NCI-H1105 treated with DMSO at 0.1 percent for 48 hours (cell line): Measurements from ENCODE around the gene BAIAP2L2.
"Not testable (repeated sequence)": the region's sequence is repeated elsewhere in the genome, so short reads cannot be mapped to it uniquely, and the experiment has no call there.

Source experiments
- DNase-seq: peaks from one replicate; lab custom pipeline; 2025; lab: John Stamatoyannopoulos, UW

Gene BAIAP2L2

DNA sequence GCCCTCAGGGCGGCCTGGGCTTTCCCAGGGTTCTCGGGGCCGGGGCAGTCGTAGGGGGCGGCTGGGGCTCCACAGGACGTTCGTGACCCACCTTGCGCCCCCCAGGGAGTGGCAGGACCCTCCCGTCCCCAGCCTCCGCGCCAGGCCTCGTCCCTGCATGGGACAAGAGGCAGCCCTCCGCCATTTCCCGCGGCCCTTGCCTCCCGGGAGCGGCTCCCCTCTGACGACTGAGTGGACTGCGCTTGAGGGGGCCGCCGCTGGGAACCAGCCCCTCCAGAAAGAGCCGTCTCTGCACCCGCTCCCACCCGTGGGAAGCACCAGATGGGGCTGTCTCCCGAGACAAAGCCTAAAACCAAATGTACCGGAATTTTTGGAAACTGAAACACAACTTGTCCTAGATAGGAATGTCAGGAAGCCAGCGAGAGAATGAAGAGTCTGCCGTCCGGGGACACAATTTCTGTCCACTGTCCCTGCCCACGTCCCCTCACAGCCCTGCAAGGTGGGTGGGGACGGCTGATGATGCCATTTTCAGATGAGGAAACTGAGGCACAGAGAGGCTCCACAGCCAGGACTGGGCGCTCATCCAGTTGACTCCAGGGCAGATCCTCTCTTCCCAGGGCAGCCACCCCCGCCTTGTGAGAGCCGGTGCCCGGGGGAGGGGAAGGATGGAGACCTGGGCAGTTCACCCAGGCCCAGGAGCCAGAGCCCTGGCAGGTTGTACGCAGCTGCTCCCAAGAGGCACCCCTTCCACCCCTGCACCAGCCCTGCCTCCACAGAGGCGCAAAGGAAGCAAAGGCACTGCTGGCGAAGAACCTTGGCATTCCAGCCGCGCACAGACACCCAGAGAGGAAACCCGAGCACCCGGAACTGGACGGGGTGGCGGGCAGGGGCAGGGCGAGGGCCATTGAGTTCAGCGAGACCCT, 71.3 kb downstream of the BAIAP2L2 start:
- no peak for DNase-seq

DNA sequence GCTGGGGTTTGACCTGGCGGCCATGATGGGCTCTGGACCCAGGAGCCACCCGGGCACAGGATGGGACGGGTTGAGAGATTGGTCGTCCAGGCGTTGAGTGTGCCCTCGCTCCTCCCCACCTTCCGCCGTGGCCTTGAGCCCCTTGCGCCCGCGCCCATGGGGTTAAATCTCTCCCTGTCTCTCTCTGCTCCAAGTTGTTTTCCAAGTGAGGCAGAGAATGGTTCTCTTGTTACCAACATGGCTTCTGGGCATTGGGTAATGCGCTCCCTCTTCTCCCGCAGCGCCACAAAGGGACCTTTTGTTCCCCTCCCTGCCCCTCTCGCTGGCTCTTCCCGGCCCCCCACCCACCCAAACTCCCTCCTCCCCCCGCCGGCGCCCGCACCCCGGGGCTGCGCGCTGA, 72.1 kb downstream of the BAIAP2L2 start:
- DNase-seq: no peak

DNA sequence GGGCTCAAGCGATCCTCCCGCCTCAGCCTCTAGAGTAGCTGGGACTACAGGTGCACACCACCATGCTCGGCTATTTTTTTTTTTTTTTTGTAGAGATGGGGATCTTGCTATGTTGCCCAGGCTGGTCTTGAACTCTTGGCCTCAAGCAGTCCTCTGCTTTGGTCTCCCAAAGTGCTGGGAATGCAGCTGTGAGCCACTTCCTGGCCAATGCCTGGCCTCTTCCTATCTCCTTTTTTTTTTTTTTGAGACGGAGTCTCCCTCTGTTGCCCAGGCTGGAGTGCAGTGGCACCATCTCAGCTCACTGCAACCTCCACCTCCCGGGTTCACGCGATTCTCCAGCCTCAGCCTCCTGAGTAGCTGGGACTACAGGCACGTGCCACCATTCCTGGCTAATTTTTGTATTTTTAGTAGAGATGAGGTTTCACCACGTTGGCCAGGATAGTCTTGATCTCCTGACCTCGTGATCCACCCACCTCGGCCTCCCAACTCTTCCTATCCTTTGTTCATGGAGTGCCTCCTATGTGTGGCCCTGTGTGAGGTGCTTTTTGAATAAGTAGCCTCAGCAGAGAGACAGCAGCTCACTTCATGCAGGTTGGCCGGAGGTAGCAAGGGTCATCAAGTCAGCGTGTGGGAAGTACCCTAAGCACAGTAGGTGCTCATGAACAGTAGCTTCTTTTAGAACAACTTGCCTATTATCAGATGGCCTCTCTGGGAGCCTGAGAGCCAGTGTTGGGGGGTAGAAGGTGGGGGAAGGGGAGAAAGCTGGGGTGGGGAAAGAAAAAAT, 72.9 kb downstream of the BAIAP2L2 start:
- DNase-seq: not testable (repeated sequence)

DNA sequence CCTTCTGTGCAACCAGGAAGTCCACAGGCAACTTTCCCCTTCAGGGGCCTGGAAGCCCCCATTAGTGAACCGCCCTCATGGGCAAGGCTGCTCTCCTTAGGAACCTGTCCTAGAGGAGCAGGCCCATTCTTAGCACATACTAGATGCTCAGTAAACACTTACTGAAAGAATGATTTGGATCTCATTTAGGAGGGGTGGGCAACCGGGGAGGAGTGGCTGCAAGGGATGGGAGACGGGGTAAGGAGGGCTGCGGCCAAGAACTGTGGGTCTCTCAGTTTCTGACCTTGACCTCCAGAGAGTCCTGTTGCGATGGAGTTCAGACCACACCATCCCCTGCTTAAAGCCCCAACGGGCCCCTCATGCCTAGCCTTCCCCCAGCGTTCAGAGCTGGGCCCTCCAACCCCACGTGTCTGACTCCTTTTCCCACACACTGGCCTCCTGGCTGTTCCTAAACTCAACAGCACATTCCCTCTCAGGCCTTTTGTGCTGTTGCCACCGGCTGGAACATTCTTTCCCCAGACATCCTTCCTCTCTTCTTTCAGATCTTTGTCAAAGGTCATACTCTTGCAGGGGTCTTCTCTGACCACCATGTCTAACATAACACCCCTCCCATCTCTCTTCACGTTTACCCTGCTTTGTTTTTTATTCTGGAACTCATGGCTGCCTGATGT, 74.0 kb downstream of the BAIAP2L2 start:
- no peak for DNase-seq

DNA sequence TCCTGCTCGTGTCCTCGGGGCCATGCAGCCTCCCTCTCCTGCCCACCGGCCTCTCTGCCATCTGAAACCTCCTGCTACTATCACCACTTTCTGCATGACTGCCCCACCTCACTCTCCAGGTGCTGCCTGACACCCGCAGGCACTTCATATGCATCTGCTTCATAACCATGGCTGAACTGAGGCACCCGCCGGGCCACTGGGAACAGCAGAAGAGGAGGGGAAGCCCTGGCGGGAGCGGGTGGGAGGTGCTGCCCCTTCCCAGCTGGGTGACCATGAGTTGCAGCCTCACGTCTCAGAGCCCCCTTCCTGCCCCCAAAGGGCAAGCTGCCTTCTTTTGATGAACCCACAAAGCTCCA, 75.0 kb downstream of the BAIAP2L2 start:
- DNase-seq: no peak
